ENCODE data around the gene TRAK1. TPM values are rescaled to one million over a fixed set of nuclear protein-coding genes. Genes with fewer than 3 reads are reported as not detected.

The TRAK1 gene
- total and polyA plus RNA-seq, 2 of the 4 experiments (the other 2 are of a cell fraction): 25.6 to 28.1 TPM

GRCh38 chr3:42057561-42058211 is 33.5 kb upstream of the TRAK1 start:
- Histone ChIP-seq H4K5ac (ENCODE audit: low read depth, low read length) (no peak overlapping the region), H2AK9ac (replicated peaks; ENCODE audit: low read depth, low read length, poor library complexity) (no peak overlapping the region), H3K9ac (ENCODE audit: low read depth, low read length) (no peak overlapping the region), H3K23ac (ENCODE audit: low read depth, low read length) (0 out of 2 replicates have a peak overlapping the region, but pooled peaks have one; percentile 34), H3K4me3 (ENCODE audit: insufficient read depth, low read depth, low read length) (no peak overlapping the region), H3K36me3 (ENCODE audit: control insufficient read depth, insufficient read depth, low read length) (no peaks in the 10 kb centered on the region), H3K27me3 (ENCODE audit: control insufficient read depth, insufficient read depth, low read length) (no peaks in the 10 kb centered on the region), H2BK20ac (ENCODE audit: low read depth, low read length) (0 out of 2 replicates have a peak overlapping the region, but pooled peaks have one; percentile 18), H2AK5ac (ENCODE audit: low read depth, low read length) (peak overlapping the region; percentile 13; the same call in 1 of the 2 replicates), H4K8ac (ENCODE audit: low read depth in 2 of 2, low read length in 2 of 2) (no peak overlapping the region), H2BK15ac (ENCODE audit: low read depth, low read length) (no peak overlapping the region), H4K20me1 (ENCODE audit: insufficient read depth, low read length) (0 out of 2 replicates have a peak, but pooled peaks cover 2% of the 10 kb centered on the region), H3K56ac (ENCODE audit: extremely low read depth, insufficient read depth, low read length) (no peak overlapping the region), H3K9me3 (ENCODE audit: control insufficient read depth, insufficient read depth, low read length) (no peaks in the 10 kb centered on the region), H3K4me1 (ENCODE audit: control insufficient read depth, insufficient read depth, low read length) (peaks cover 18% of the 10 kb centered on the region), H4K91ac (ENCODE audit: insufficient read depth, low read depth, low read length) (peak overlapping the region; percentile 27), H3K14ac (replicated peaks; ENCODE audit: low read depth, low read length) (no peak overlapping the region), H2BK120ac (ENCODE audit: low read depth, low read length) (no peak overlapping the region), H2AFZ (replicated peaks; ENCODE audit: low read length, poor library complexity) (no peak overlapping the region), H3K18ac (ENCODE audit: low read depth, low read length) (no peak overlapping the region; the same call in 1 of the 2 replicates), H3K27ac (ENCODE audit: insufficient read depth, low read length) (no peak overlapping the region), H2BK5ac (ENCODE audit: low read depth, low read length, poor library complexity, severe bottlenecking) (no peak overlapping the region), H3K4me2 (ENCODE audit: low read depth, low read length) (no peak overlapping the region), H3K79me1 (ENCODE audit: low read depth in 1 of 2, low read length in 2 of 2) (peaks cover 20 to 61% of the 10 kb centered on the region in 2 experiments; a peak in 3 of 4 replicates), H3K9me1 (ENCODE audit: insufficient read depth, low read length) (peaks cover 23% of the 10 kb centered on the region), H3K4ac (ENCODE audit: low read depth, low read length) (peak overlapping the region; percentile 2; the same call in 1 of the 2 replicates)
- intact Hi-C loops (cut with micrococcal nuclease) (no loop called here), dilution Hi-C loops (cut with HindIII; ENCODE audit: low sequenced_read_pairs, unreplicated experiment) (no loop called here), in situ Hi-C loops (cut with MboI; ENCODE audit: low sequenced_read_pairs) (no loop called here)
- DNase-seq: no peak
- 60% methylated on average over 1 of the region's 7 CpGs; no CpG with 5 or more reads in 1 of the 2 experiments for WGBS, 2 experiments (ENCODE audit: extremely low coverage in 2 of 2, insufficient read length in 1 of 2)
- ChIA-PET CTCF (no interaction called here), POLR2A (ENCODE audit: unreplicated experiment) (no interaction called here)
- BruUV-seq (replicated peaks): no TSS peak
- no peak for ATAC-seq (ENCODE audit: low read depth)
- no peak for TF ChIP-seq FOS (IDR thresholded peaks at IDR 0.05; ENCODE audit: low read depth, low read length)
- no peak for TF ChIP-seq BHLHE40 (IDR thresholded peaks at IDR 0.05; ENCODE audit: low read depth, low read length)
- TF ChIP-seq RCOR1 (IDR thresholded peaks at IDR 0.05; ENCODE audit: insufficient replicate concordance, low read length): no peak
- TF ChIP-seq NFE2L2 (IDR thresholded peaks at IDR 0.05; ENCODE audit: low read depth, low read length): no peak
- no peak for TF ChIP-seq RFX5 (IDR thresholded peaks at IDR 0.05; ENCODE audit: low read depth, low read length)
- no peak for TF ChIP-seq RAD21 (IDR thresholded peaks at IDR 0.05; ENCODE audit: low read length)
- TF ChIP-seq CHD1 (IDR thresholded peaks at IDR 0.05; ENCODE audit: low read depth, low read length): no peak
- TF ChIP-seq POLR2A (IDR thresholded peaks at IDR 0.05; ENCODE audit: low read depth, low read length): no peak
- TF ChIP-seq SMC3 (IDR thresholded peaks at IDR 0.05; ENCODE audit: low read depth, low read length): no peak
- TF ChIP-seq USF2 (IDR thresholded peaks at IDR 0.05; ENCODE audit: low read depth, low read length): no peak
